ENCODE data around the gene JPH3.

Gene JPH3

GRCh38 chr16:87652386-87652785, 50.1 kb downstream of the JPH3 start:
- no peak for DNase-seq
- intact Hi-C loops (cut with DNase I; ENCODE audit: low total_unique reads) = no loop called here
- H3K9me3 ChIP-seq = peaks cover 0 to under 1% (median 0%) of the 10 kb centered on the region in 3 donors
- H3K4me3 ChIP-seq = no peak overlapping the region
- no peak for TF ChIP-seq CTCF (IDR thresholded peaks at IDR 0.05)
- H3K36me3 ChIP-seq = no peaks in the 10 kb centered on the region
- peaks cover 0 to 3% (median 0%) of the 10 kb centered on the region in 4 donors for H3K4me1 ChIP-seq
- no peak overlapping the region for H3K27ac ChIP-seq
- peaks cover 0 to 56% of the 10 kb centered on the region in 2 donors for H3K27me3 ChIP-seq

GRCh38 chr16:87652799-87653198, 50.5 kb downstream of the JPH3 start:
- peaks cover 0 to 55% of the 10 kb centered on the region in 2 donors for H3K27me3 ChIP-seq
- DNase-seq = no peak
- no peak overlapping the region for H3K4me3 ChIP-seq
- TF ChIP-seq CTCF (IDR thresholded peaks at IDR 0.05) = no peak
- intact Hi-C loops (cut with DNase I; ENCODE audit: low total_unique reads) = no loop called here
- peaks cover 0 to 3% (median 0%) of the 10 kb centered on the region in 4 donors for H3K4me1 ChIP-seq
- peaks cover 0 to 5% (median 4%) of the 10 kb centered on the region in 3 donors for H3K9me3 ChIP-seq
- no peaks in the 10 kb centered on the region for H3K36me3 ChIP-seq
- no peak overlapping the region for H3K27ac ChIP-seq

- DNase-seq = no peak
- peaks cover 0 to 3% (median 0%) of the 10 kb centered on the region in 4 donors for H3K4me1 ChIP-seq
- H3K27ac ChIP-seq = no peak overlapping the region
- H3K4me3 ChIP-seq = no peak overlapping the region
- intact Hi-C loops (cut with DNase I; ENCODE audit: low total_unique reads) = no loop called here
- no peak for TF ChIP-seq CTCF (IDR thresholded peaks at IDR 0.05)
- H3K9me3 ChIP-seq = peaks cover 0 to 9% (median 7%) of the 10 kb centered on the region in 3 donors
- peaks cover 0 to 55% of the 10 kb centered on the region in 2 donors for H3K27me3 ChIP-seq
- no peaks in the 10 kb centered on the region for H3K36me3 ChIP-seq
These were observed 50.9 kb downstream of the JPH3 start for GRCh38 chr16:87653234-87653633.

- Histone ChIP-seq H3K4me1 (no peaks in the 10 kb centered on the region), H3K4me3 (no peak overlapping the region), H3K9me3 (peaks cover 0 to 9% (median 7%) of the 10 kb centered on the region in 3 donors), H3K27ac (no peak overlapping the region), H3K36me3 (no peaks in the 10 kb centered on the region), H3K27me3 (peaks cover 0 to 53% of the 10 kb centered on the region in 2 donors)
- TF ChIP-seq CTCF (IDR thresholded peaks at IDR 0.05) = no peak
- no peak for DNase-seq
- intact Hi-C loops (cut with DNase I; ENCODE audit: low total_unique reads) = no loop called here
These were observed 52.5 kb downstream of the JPH3 start for GRCh38 chr16:87654826-87655225.

- Histone ChIP-seq H3K9me3 (peaks cover 0 to 9% (median 7%) of the 10 kb centered on the region in 3 donors), H3K27ac (no peak overlapping the region), H3K27me3 (peaks cover 0 to 64% of the 10 kb centered on the region in 2 donors), H3K4me1 (no peaks in the 10 kb centered on the region), H3K36me3 (no peaks in the 10 kb centered on the region), H3K4me3 (no peak overlapping the region)
- no peak for DNase-seq
- TF ChIP-seq CTCF (IDR thresholded peaks at IDR 0.05) = no peak
- intact Hi-C loops (cut with DNase I; ENCODE audit: low total_unique reads) = no loop called here
These were observed 54.0 kb downstream of the JPH3 start for GRCh38 chr16:87656328-87656727.

Data from tibial artery (tissue), 4 donors.